HG03469 (cell line): ENCODE data around the gene NBEA.

Experiments used
- ATAC-seq: cut with Tn5 transposase; IDR thresholded peaks from one replicate; pipeline ENCODE4 v1.9.1; 2021; ENCODE audit warnings: mild to moderate bottlenecking, moderate library complexity, moderate number of reproducible peaks; ENCODE audit not compliant: unreplicated experiment

NBEA gene

GRCh38 chr13:35471706-35472322 lies 529.7 kb downstream of the NBEA start:
- no peak for ATAC-seq

DNA sequence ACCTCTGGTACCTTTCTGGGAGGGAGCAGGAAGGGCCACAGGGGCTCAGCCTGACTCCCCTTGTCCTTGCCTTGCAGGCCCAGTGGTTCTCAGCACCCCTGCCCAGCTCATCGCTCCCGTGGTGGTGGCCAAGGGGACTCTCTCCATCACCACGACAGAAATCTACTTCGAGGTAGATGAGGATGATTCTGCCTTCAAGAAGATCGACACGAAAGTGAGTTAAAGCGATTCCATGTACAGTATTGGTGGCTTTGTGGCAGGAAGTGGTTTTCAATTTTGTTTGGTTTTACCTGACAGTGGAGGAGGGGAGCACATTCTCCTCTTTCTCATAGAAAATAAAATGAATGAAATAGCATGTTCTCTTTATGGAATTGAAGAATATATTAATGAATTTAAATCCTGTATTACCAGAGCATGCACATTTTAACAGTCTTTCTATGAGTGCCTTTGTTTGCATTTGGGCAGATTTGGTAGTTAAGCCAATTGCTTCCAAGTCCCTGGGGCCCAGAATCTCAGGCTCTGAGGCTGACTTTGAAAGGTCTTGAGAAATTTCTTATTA lies 530.3 kb downstream of the NBEA start:
- no peak for ATAC-seq

GRCh38 chr13:35473206-35473775 lies 531.2 kb downstream of the NBEA start:
- ATAC-seq = no peak

- ATAC-seq = no peak
Observed at GRCh38 chr13:35473802-35474201, 531.7 kb downstream of the NBEA start.

DNA sequence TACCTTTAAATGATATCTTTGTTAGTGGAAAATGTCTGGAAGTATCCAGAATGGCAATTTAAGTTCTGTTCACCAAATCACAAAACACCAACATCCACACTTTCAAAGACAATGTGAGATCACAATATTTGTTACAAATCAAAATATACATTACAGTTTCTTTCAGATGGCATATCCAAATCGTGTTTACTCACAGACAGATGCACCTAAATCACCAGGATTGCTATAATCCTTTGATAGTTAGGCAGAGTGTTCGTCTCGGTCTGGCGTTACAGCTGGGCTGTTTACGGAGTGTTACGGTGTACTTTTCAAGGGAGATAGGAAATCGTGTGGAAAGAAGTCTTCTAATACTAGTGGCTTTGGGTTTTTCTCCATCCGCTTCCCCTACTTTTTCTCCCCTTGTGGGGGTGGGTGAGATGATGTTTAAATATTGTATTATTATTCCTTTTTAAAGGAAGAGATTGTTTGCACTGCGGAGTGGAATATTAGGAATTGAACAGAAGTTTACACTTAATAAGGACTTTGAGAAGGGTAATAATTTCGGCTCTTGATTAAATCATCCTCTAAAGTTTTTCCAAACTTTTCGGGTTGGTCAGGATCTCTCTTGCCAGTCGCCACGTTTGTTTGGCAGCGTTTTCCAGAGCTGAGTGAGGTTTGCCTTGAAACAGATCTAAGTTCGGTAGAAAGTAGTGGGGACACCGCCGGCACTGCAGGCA lies 532.6 kb downstream of the NBEA start:
- no peak for ATAC-seq

GRCh38 chr13:35475212-35475959 lies 533.3 kb downstream of the NBEA start:
- no peak for ATAC-seq

DNA sequence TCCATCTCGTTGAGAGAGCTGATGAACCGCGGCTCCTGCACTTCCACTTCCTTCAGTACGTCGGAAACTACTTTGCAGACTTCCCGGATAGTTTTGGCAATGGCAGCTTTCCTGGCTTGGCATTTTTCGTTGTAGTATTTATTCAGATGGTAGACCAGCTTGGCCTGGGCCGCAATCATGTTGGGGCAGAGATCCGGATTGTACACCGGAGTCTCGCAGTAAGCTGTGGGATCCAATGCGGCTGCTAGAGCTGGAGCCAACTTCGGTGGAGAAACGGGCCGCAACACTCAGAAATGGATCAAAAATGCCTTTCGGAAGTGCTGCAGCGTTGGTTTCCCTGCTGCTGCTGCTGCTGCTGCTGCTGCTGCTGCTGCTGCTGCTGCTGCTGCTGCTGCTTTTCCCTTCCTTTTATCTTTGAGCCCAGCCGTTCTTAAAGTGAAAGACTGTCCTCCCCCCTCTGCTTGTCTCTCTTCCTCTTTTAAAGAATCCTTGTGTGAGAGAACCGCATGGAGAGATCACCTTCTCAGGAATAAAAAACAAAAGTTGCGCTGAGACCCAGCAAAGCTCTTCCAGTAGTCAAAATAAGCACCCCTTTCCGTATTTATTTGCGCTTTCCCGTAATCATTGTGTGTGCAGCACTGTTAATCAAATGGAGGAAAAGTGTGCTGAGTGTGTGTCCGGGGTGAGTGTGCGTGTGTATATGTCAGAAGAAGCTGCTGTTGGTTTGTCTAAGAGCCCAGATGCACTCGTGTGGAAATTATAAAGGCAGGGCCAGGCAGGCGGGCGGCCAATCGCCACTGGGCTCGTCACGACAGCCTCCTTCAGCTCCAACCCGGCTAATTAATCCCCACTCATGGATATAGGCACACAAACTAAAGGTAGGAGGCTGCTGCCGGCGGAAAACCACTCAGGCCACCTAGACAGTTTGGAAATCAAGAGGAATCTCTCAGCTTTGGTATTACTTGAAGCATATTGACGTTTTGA lies 534.2 kb downstream of the NBEA start, which contains the start of gene MAB21L1:
TSS of gene MAB21L1 (minus strand) at position 730 of the 984 bp plus-strand sequence. CDS start at position 179, 551 bp downstream.
- no peak for ATAC-seq

DNA sequence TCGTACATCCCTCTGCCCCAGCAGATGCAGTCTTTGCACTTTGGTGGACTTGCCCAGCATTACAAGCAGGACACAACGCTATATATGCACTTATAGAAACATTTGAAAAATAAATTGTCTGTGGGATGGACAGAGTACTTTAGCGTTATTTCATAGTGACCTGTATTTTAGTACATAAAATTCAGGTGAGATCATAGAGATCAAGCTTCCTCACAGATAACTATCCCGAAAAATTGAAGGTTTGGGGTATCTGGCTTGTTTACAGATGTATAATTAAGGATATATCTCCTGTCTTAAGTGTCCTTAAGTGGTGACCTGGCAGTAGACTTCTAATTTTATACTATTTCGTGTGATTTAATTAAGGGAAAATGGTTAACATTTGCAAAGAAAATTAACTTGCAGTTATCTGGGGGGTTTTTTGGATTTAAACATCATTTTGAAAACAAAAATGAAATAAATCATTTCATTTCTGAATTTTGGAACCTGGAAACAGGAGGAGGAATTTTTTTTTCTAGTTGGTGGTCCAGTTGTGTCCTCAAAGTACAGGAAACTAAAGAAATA lies 535.4 kb downstream of the NBEA start:
- ATAC-seq = no peak

DNA sequence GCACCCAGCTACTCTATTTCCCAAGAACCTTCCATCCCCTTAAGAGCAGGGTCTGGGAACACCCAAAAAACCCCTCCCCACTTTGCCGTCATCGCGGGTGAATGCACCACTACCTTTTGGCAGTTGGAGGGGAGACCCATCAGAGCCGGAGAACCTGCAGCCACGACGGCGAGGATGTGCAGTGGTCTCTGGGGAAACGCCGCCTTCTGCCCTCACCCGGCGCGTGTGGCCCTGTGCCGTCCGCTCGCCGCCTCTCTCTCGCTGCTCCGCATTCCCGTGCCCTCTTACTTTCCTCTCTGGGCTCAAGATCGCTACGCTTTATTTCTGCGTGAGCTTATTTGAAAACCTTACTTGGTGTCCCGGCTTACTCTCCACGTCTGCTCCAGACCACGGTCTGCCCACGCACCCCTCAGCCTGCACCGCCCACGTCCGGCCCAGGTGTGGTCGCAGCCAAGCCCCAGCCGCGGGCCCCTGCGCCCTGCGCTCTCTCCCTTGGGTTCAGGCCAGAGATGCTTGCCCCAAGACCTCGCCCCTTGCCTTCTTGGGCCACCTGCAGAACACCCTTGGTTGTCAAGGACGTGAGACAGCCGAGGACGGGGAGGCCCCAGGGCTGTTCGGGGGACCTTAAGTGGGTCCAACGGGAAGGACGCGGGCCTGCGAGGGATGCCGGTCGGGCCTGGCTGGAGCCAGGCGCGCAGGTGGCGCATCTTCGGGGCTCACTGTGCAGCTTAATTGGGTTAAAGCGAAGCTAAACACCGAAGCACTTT lies 536.4 kb downstream of the NBEA start:
- ATAC-seq = no peak

DNA sequence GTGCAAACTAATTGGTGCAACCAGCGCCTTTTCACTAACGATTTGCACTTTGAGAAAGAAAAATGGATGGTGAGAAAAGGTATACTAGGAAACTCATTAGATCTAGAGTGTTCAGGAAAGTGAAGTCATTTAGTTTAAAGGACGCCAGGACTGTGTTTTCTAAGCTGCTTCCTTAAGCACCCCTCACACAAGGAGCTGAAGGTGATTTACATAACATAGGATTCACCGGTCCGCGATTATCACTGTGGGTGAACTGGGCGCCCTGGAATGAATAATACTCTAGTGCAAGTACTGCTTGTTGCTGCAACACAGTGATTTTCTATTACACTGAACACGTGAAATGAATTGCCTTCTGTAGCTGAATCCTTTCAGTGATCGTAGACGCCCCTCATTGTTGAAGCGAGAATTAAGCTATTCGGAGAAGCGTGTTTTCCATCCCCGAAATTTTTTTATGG lies 537.0 kb downstream of the NBEA start:
- no peak for ATAC-seq

DNA sequence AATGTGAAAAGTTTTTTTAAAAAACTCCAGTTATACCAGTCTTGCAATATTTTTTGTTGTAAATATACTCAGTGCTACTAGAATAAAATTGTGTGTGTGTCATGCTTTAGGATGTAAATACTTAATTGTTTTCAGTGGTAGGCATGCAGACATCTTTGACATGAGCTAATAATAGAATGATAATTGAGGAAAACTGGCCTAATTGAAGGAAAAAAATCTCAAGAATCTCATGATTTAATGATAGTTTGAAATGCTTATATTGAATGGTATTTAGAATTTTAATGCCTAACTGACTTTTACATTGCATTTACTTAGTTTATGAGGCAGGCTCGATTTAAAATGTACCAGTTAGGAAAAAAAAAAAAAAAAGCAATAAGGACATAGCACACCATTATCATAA lies 537.6 kb downstream of the NBEA start:
- no peak for ATAC-seq

DNA sequence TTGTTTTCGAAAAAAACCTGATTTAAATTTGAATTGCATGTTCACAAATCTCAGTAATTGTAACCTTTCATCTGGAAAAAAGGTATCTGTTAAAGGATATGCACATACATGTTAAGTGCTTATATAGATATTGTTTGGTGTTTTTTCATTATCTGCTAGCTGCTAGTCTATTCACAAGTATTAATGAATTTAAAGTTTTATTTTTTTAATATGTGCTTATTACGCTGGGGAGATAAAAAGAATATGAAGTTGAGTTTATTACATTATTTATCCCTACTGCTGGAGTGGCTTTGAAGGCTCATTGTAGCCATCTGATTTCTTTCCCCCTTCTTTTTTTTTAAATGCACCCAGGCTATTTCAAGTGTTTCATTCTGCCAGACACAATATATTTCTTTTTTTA lies 538.3 kb downstream of the NBEA start:
- no peak for ATAC-seq

GRCh38 chr13:35481777-35482176 lies 539.7 kb downstream of the NBEA start:
- ATAC-seq = no peak

DNA sequence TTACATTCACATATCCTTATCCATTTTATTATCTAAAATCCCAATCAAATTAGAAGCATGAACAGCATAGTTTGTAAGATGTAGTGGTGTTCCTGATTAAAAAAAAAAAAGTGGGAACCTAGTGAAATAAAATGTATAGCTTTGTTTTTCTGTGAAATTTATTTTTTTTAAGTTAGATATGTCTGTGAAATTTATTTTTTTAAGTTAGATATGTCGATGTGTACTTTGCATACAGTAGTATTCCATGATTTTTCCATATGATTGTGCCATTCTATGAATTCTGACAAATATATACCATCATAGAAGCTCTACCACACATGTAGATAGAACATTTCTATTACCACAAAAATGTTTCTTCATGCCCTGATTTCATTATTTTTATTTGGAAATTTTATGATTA lies 540.5 kb downstream of the NBEA start:
- ATAC-seq = no peak

DNA sequence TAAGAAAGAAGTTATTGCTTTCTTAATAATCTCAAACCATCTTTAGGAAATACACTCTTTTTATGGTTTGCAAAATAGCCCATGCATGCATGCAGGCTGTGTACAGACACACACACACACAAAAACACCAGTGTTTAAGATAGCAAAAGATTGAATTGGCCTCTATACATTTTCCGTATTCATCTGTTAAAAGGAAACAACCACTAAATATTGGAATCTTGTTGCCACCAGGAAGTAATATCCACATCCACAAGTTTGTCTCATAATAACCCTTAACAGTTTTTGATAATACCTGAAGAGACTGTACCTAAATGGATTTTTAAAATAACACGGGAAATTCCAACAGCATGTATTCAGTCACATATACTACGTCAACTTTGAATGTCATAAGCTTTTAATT lies 541.7 kb downstream of the NBEA start:
- no peak for ATAC-seq

GRCh38 chr13:35484384-35484783 lies 542.3 kb downstream of the NBEA start:
- no peak for ATAC-seq

- ATAC-seq = no peak
Observed at GRCh38 chr13:35485424-35485823, 543.4 kb downstream of the NBEA start.

GRCh38 chr13:35489050-35489449 lies 547.0 kb downstream of the NBEA start:
- no peak for ATAC-seq

DNA sequence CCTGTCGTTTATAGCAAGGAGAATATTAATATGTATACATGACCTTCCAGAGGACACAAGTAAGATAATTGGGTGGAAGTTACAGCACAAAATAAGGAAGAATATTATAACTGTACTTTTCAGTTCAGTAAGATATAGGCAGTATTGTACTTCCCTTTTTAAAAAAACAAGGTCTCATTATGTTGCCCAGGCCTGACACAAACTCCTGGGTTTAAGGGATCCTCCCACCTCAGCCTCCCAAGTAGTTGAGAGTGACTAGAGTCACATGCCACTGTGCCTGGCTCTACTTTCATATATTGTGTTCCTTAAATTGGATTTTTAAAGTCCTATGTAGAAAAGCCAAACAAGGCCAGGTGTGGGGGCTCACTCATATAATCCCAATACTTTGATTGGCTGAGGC lies 553.9 kb downstream of the NBEA start:
- no peak for ATAC-seq
